ENCODE measurements around the gene PTPRA.

Gene PTPRA

GRCh38 chr20:2993250-2993649 is 120.0 kb downstream of the PTPRA start:
- H3K27ac ChIP-seq (ENCODE audit: low read depth, low read length), result no peak overlapping the region
- H3K79me1 ChIP-seq (ENCODE audit: low read length), result no peaks in the 10 kb centered on the region
- H3K23ac ChIP-seq (ENCODE audit: low read length), result no peak overlapping the region
- no peak overlapping the region for H2BK5ac ChIP-seq (ENCODE audit: low read depth, low read length, poor library complexity)
- H3K18ac ChIP-seq (ENCODE audit: low read length), result no peak overlapping the region
- H4K91ac ChIP-seq (ENCODE audit: low read depth, low read length), result no peak overlapping the region
- no peak overlapping the region for H4K12ac ChIP-seq (ENCODE audit: low read depth, low read length)
- H3K36me3 ChIP-seq (ENCODE audit: control insufficient read depth in 1 of 2, insufficient read depth in 2 of 2, low read length in 2 of 2), result peaks cover 9 to 11% of the 10 kb centered on the region in 2 experiments
- no peak overlapping the region for H2BK120ac ChIP-seq (ENCODE audit: insufficient read depth, low read length, poor library complexity)
- H3K4me3 ChIP-seq (ENCODE audit: low read depth, low read length), result no peak overlapping the region
- H2BK12ac ChIP-seq (ENCODE audit: low read length), result no peak overlapping the region
- no peak overlapping the region for H2AFZ ChIP-seq (ENCODE audit: insufficient read depth, low read length, poor library complexity)
- H3K9me3 ChIP-seq (ENCODE audit: insufficient read depth, low read depth, low read length), result no peaks in the 10 kb centered on the region
- peaks cover 10% of the 10 kb centered on the region in 2 experiments for H3K4me1 ChIP-seq (ENCODE audit: control insufficient read depth in 1 of 2, insufficient read depth in 2 of 2, low read length in 2 of 2)
- no peak overlapping the region for H3K4me2 ChIP-seq (ENCODE audit: low read length)
- no peak overlapping the region for H4K8ac ChIP-seq (ENCODE audit: low read depth, low read length)
- no peaks in the 10 kb centered on the region for H3K27me3 ChIP-seq (ENCODE audit: insufficient read depth, low read length)
- no peak overlapping the region for H3K4ac ChIP-seq (ENCODE audit: low read depth, low read length)
- no peak overlapping the region for H3K14ac ChIP-seq (ENCODE audit: low read length)
- no peaks in the 10 kb centered on the region for H3K79me2 ChIP-seq (ENCODE audit: control insufficient read depth, insufficient read depth, low read length, poor library complexity)
- H3K9ac ChIP-seq (ENCODE audit: low read length), result no peak overlapping the region
- no peak overlapping the region for H2AK5ac ChIP-seq (ENCODE audit: low read length)
- no CpG with 5 or more reads among the region's 2 CpGs for WGBS (ENCODE audit: extremely low coverage, insufficient coverage, insufficient read length)
- DNase-seq, result peak; percentile 68 to 96

- H4K91ac ChIP-seq (ENCODE audit: low read depth, low read length), result no peak overlapping the region
- no peak overlapping the region for H2BK12ac ChIP-seq (ENCODE audit: low read length)
- H3K27ac ChIP-seq (ENCODE audit: low read depth, low read length), result no peak overlapping the region
- H3K4ac ChIP-seq (ENCODE audit: low read depth, low read length), result no peak overlapping the region
- no peaks in the 10 kb centered on the region for H3K27me3 ChIP-seq (ENCODE audit: insufficient read depth, low read length)
- H3K18ac ChIP-seq (ENCODE audit: low read length), result no peak overlapping the region
- no peaks in the 10 kb centered on the region for H3K9me3 ChIP-seq (ENCODE audit: insufficient read depth, low read depth, low read length)
- no peak overlapping the region for H3K9ac ChIP-seq (ENCODE audit: low read length)
- no peak overlapping the region for H3K4me2 ChIP-seq (ENCODE audit: low read length)
- H2AK5ac ChIP-seq (ENCODE audit: low read length), result no peak overlapping the region
- no peaks in the 10 kb centered on the region for H3K79me2 ChIP-seq (ENCODE audit: control insufficient read depth, insufficient read depth, low read length, poor library complexity)
- no peak overlapping the region for H2BK5ac ChIP-seq (ENCODE audit: low read depth, low read length, poor library complexity)
- H4K12ac ChIP-seq (ENCODE audit: low read depth, low read length), result no peak overlapping the region
- no peak for DNase-seq
- H3K36me3 ChIP-seq (ENCODE audit: control insufficient read depth in 1 of 2, insufficient read depth in 2 of 2, low read length in 2 of 2), result peaks cover 2 to 5% of the 10 kb centered on the region in 2 experiments
- no CpG with 5 or more reads among the region's 2 CpGs for WGBS (ENCODE audit: extremely low coverage, insufficient coverage, insufficient read length)
- H3K4me1 ChIP-seq (ENCODE audit: control insufficient read depth in 1 of 2, insufficient read depth in 2 of 2, low read length in 2 of 2), result peaks cover 10% of the 10 kb centered on the region in 2 experiments
- no peak overlapping the region for H3K4me3 ChIP-seq (ENCODE audit: low read depth, low read length)
- H3K23ac ChIP-seq (ENCODE audit: low read length), result no peak overlapping the region
- H3K79me1 ChIP-seq (ENCODE audit: low read length), result no peaks in the 10 kb centered on the region
- H2BK120ac ChIP-seq (ENCODE audit: insufficient read depth, low read length, poor library complexity), result no peak overlapping the region
- no peak overlapping the region for H4K8ac ChIP-seq (ENCODE audit: low read depth, low read length)
- H2AFZ ChIP-seq (ENCODE audit: insufficient read depth, low read length, poor library complexity), result no peak overlapping the region
- H3K14ac ChIP-seq (ENCODE audit: low read length), result no peak overlapping the region
Observed at GRCh38 chr20:2995796-2996195, 122.5 kb downstream of the PTPRA start.

GRCh38 chr20:2998728-2999127 is 125.4 kb downstream of the PTPRA start:
- no peak overlapping the region for H2BK120ac ChIP-seq (ENCODE audit: insufficient read depth, low read length, poor library complexity)
- DNase-seq, result no peak
- H3K27ac ChIP-seq (ENCODE audit: low read depth, low read length), result no peak overlapping the region
- H2BK12ac ChIP-seq (ENCODE audit: low read length), result no peak overlapping the region
- H3K23ac ChIP-seq (ENCODE audit: low read length), result no peak overlapping the region
- no peak overlapping the region for H3K14ac ChIP-seq (ENCODE audit: low read length)
- no peak overlapping the region for H3K18ac ChIP-seq (ENCODE audit: low read length)
- H3K79me2 ChIP-seq (ENCODE audit: control insufficient read depth, insufficient read depth, low read length, poor library complexity), result no peaks in the 10 kb centered on the region
- H3K9ac ChIP-seq (ENCODE audit: low read length), result no peak overlapping the region
- H4K8ac ChIP-seq (ENCODE audit: low read depth, low read length), result no peak overlapping the region
- H4K12ac ChIP-seq (ENCODE audit: low read depth, low read length), result no peak overlapping the region
- no peak overlapping the region for H2AFZ ChIP-seq (ENCODE audit: insufficient read depth, low read length, poor library complexity)
- H3K36me3 ChIP-seq (ENCODE audit: control insufficient read depth in 1 of 2, insufficient read depth in 2 of 2, low read length in 2 of 2), result peaks cover 0 to 2% of the 10 kb centered on the region in 2 experiments
- H3K4me2 ChIP-seq (ENCODE audit: low read length), result no peak overlapping the region
- H4K91ac ChIP-seq (ENCODE audit: low read depth, low read length), result no peak overlapping the region
- no peaks in the 10 kb centered on the region for H3K9me3 ChIP-seq (ENCODE audit: insufficient read depth, low read depth, low read length)
- no peak overlapping the region for H3K4me3 ChIP-seq (ENCODE audit: low read depth, low read length)
- no peak overlapping the region for H3K4ac ChIP-seq (ENCODE audit: low read depth, low read length)
- peaks cover 1 to 2% of the 10 kb centered on the region in 2 experiments for H3K4me1 ChIP-seq (ENCODE audit: control insufficient read depth in 1 of 2, insufficient read depth in 2 of 2, low read length in 2 of 2)
- H2BK5ac ChIP-seq (ENCODE audit: low read depth, low read length, poor library complexity), result no peak overlapping the region
- H2AK5ac ChIP-seq (ENCODE audit: low read length), result no peak overlapping the region
- no peaks in the 10 kb centered on the region for H3K79me1 ChIP-seq (ENCODE audit: low read length)
- H3K27me3 ChIP-seq (ENCODE audit: insufficient read depth, low read length), result no peaks in the 10 kb centered on the region

- H2BK120ac ChIP-seq (ENCODE audit: insufficient read depth, low read length, poor library complexity), result no peak overlapping the region
- no peak overlapping the region for H4K8ac ChIP-seq (ENCODE audit: low read depth, low read length)
- H3K23ac ChIP-seq (ENCODE audit: low read length), result no peak overlapping the region
- no peak overlapping the region for H3K18ac ChIP-seq (ENCODE audit: low read length)
- H3K4me1 ChIP-seq (ENCODE audit: control insufficient read depth in 1 of 2, insufficient read depth in 2 of 2, low read length in 2 of 2), result no peaks in the 10 kb centered on the region
- H2AK5ac ChIP-seq (ENCODE audit: low read length), result no peak overlapping the region
- peak; percentile 33 to 86 for DNase-seq
- no peak overlapping the region for H3K9ac ChIP-seq (ENCODE audit: low read length)
- H3K27ac ChIP-seq (ENCODE audit: low read depth, low read length), result no peak overlapping the region
- no peaks in the 10 kb centered on the region for H3K79me1 ChIP-seq (ENCODE audit: low read length)
- no peak overlapping the region for H4K12ac ChIP-seq (ENCODE audit: low read depth, low read length)
- no peaks in the 10 kb centered on the region for H3K27me3 ChIP-seq (ENCODE audit: insufficient read depth, low read length)
- H3K14ac ChIP-seq (ENCODE audit: low read length), result no peak overlapping the region
- no peak overlapping the region for H2AFZ ChIP-seq (ENCODE audit: insufficient read depth, low read length, poor library complexity)
- H3K4me2 ChIP-seq (ENCODE audit: low read length), result no peak overlapping the region
- no peak overlapping the region for H2BK12ac ChIP-seq (ENCODE audit: low read length)
- H3K9me3 ChIP-seq (ENCODE audit: insufficient read depth, low read depth, low read length), result no peaks in the 10 kb centered on the region
- H3K4ac ChIP-seq (ENCODE audit: low read depth, low read length), result no peak overlapping the region
- H2BK5ac ChIP-seq (ENCODE audit: low read depth, low read length, poor library complexity), result no peak overlapping the region
- H3K36me3 ChIP-seq (ENCODE audit: control insufficient read depth in 1 of 2, insufficient read depth in 2 of 2, low read length in 2 of 2), result peaks cover 0 to 2% of the 10 kb centered on the region in 2 experiments
- H3K4me3 ChIP-seq (ENCODE audit: low read depth, low read length), result no peak overlapping the region
- no peaks in the 10 kb centered on the region for H3K79me2 ChIP-seq (ENCODE audit: control insufficient read depth, insufficient read depth, low read length, poor library complexity)
- H4K91ac ChIP-seq (ENCODE audit: low read depth, low read length), result no peak overlapping the region
- WGBS (ENCODE audit: extremely low coverage, insufficient coverage, insufficient read length), result no CpG with 5 or more reads among the region's 7 CpGs
Observed at GRCh38 chr20:3000852-3001523, 127.7 kb downstream of the PTPRA start.
